HG03064 (cell line): ENCODE results near the gene EHF.

ENCODE experiments used
- ATAC-seq: cut with Tn5 transposase; IDR thresholded peaks from one replicate; pipeline ENCODE4 v1.9.1; 2021; ENCODE audit warnings: low read depth; ENCODE audit not compliant: unreplicated experiment

Gene EHF

DNA sequence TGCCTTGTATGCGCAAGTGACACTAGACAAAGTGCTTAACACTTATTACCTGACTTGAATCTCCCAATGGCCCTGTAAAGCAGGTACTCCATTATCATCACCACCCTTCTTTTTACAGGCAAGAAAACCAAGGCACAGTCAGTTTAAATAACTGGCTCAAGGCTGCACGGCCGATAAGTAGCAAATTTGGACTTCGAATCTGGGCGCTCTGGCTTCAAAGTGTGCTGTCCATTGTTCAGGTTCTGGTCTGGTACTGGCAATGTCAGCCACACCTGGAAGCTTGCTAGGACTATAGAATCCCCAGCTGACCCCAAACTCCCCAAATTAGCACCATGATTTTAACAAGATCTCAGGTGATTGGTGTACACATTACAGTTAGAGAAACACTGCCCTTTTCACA is 19.3 kb upstream of the EHF start:
- no peak for ATAC-seq

- no peak for ATAC-seq
Measured at GRCh38 chr11:34602245-34602644, 18.6 kb upstream of the EHF start.

DNA sequence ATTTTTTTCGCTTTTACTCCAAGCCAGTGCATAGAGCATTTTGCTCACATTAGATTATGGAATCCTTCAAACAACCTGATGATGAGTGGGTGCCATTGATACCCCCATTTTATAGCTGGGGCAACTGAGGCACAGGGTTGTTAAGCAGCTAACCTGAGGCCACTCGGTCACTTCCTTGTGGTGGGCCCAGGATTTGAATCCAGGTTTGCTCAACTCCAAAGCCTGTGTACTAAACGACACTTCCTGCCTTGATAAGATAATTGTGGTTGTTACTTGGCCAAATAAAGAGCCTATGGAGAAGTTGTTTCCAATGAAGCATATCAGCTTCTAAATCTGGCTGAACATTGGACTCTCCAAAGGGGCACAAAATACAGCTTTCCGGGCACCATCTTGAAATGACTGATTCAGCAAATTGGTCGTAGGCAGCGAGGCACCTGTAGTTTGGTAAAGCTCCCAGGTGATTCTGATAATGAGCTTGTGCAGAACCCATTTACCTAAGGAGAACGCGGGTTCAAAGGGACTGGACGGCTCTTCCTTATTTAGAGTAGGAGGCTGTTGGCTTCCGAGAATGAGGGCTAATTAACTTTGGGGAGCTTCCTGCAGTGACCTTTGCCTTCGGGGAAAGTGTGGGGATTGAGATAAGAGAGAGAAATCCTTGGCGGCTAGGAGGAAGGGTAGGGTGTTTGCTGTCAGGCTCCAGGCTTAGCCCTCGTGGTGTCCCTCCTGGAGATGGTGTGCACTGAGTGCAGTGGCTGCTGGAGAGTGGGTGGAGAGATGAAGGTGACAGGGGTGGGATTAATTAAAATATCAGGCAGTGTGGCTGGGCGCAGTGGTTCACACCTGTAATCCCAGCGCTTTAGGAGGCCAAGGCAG is 17.5 kb upstream of the EHF start:
- ATAC-seq, result no peak

DNA sequence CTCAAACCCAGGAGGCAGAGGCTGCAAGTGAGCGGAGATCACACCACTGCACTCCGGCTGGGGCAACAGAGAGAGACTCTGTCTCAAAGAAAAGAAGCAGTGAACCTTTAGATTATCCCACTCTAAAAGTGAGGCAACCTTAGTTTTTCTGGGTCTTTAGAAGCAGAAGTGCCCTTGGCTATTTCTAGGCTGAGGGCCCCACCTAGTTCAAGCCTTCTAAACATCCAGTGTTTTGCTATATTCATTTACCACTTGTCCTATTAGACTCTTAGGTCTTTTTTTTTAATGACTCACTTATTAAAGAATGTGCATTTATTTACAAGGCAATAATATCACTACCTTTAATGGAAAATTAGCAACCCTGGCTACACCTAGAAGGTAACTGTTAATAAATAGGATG is 16.7 kb upstream of the EHF start:
- ATAC-seq, result no peak

DNA sequence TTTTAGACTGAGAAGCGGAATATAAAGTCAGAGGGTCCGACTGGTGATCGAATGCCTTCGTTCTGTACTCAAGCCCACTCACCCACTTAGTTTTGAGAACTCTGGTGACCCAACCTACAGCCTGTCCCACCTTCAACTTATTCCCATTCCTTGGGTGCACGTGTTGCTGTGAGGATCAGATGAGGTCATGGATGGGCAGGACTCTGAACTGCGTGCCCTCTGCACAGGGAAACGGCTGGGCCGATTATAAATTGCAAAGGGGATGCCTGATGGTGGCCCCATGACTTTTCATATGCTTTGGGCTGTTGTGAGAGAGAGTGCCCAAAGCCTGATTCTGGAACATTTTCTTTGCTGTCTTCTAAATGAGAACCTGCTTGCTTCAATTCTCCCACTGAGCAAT is 16.0 kb upstream of the EHF start:
- no peak for ATAC-seq

DNA sequence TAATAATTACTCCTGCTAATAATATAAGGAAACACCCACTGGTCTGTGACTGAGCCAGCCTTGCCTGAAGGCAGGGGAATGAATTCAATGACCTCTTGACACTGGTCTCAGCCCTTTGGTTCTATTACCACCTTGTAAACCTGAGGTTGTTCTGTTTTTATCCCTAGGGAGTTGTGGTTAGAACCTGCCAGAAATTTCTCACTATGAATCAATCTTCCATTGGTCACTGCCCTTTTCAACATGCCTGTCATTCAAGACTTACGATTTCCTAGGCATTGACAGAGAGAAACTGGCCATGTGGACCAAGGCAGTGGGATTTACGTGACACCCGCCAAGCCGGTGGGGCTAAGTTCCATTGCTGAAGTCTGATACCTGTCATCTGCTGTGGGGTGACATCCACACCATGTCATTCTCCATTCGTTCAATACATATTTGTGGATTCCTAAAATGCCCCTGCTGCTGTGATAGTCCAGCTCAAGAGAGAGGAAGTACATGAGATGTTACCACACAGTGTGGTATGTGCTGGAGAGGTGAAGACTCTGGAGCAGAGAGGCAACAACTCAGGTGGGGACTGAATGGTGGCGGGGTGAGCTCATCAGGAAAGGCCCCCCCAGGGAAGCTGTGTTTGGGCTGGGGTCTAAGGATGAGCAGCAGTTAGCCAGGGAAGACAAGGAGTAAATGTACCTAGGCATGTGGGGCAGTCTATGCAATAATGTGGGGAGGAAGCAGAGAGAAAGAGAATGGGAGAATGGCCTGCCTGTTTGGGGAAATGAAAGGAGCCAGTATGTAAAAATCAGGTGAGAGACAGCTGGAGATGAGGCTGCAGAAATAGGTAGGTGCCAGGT is 15.2 kb upstream of the EHF start:
- no peak for ATAC-seq

DNA sequence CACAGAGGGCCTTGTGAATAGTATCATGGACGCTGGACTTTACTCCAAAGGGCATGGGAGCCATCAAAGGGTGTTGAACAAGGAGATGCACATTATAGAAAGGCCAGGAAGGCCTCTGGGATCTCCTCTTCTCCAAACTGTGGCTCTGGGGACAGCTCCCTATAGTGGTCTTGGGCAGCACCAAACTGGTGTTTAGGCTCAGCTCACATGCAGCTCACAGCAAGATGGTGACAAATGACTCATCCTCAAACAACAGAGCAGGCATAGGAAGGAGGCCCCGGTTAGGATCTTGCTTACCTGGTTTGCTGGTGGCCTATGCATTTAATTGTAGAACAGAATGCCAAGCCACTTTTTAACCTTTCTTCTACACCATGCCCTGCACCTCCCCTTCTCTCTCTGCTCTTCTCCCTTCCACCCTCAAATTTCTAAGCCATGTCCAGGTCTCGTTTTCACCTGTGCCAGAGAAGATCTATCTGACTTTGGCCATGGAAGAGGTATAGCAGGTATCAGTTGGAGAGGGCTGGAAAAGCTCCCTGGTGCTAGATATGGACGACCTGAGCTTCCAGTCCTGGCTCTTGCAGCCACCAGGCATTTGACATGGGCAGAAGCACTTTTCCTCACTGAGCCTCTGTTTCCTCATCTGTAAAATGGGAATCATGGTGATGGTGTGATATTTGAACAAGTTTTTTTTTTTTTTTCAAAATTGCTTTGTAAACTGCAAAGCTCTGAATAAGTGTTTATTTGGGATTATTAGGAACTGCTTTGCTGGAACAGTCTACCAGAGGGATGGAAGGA is 14.4 kb upstream of the EHF start:
- no peak for ATAC-seq

GRCh38 chr11:34609187-34609751 is 11.6 kb upstream of the EHF start:
- ATAC-seq, result no peak

DNA sequence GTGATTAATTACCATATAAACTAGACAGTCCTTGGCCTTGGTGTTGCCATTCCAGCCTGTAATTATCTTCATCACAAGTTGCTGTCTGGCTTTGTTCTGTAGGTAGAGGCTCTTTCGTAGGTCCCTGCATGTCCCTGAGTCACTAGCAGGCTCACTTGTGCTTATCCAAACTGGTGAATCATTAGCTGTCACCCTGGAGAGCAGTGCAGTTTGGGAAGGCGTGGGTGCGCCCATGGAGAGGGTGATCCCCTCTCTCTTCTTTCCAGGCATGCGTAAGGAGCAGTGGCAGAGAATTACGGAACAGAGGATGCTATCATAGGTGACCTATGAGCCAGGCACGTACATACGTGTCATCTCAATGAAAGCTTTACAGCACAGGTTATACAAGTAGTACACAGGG is 11.0 kb upstream of the EHF start:
- ATAC-seq, result no peak

GRCh38 chr11:34610324-34611041 is 10.4 kb upstream of the EHF start:
- no peak for ATAC-seq

DNA sequence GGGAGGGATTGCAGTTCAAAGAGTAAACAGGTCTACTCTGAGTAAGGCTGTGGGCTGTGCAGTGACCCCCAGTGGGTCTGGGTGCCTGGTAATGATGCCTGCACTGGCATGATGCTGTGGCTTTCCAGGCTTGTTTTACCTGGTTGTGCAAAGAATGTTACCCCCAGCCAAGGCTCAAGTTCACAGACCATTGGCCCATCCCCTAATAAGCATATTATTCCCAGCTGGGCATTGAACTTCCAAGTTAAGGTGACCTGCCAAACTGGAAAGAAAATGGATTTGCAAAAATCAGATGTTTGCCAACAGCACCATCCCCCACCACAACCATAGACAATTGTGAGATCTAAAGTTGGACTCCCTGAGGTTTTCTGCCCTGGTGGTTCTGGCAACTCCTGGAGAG is 7.9 kb upstream of the EHF start:
- no peak for ATAC-seq

GRCh38 chr11:34613552-34614056 is 7.3 kb upstream of the EHF start:
- ATAC-seq, result no peak

GRCh38 chr11:34614344-34615104 is 6.4 kb upstream of the EHF start:
- peak; percentile 62 for ATAC-seq

- ATAC-seq, result no peak
Measured at GRCh38 chr11:34616086-34616485, 4.8 kb upstream of the EHF start.

- ATAC-seq, result no peak
Measured at GRCh38 chr11:34616830-34617504, 3.9 kb upstream of the EHF start.

DNA sequence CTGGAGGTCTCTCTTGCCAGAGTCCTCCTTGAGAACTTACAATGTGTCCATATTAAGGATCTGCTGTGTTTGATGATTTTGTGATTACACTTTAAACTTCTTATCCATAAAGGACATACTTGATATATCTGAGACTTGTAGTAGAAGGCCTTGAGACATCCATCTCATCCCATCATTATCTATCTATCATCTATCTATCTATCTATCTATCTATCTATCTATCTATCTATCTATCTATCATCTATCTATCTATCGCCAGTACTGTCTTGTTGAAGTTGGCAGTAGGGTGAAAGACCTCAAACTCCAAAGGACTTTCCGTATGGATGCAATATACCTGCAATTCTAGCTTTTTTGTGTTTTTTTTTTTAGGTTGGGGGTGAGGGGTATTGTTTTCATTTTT is 2.5 kb upstream of the EHF start:
- no peak for ATAC-seq

DNA sequence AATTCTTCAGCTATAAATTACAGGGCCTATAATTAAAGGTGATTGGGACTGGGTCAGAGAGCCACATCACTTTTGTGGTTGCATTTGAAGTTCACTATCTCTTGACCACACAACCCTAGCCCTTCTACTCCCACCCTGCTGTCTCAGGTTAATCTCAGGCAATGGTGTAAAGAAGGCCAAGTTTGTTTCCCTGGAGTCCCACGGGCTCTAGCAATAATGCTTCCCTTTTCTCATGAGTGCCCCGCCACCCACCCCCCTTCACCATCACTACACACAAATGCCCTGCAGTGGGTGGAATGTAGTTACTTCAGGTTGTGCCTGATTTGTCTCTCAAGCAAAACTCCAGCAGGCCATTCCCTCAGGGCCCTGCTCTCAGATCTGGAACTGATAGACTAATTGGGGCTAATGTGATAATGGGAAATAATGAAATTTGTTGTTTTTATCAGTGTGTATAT is 1.8 kb upstream of the EHF start:
- no peak for ATAC-seq

DNA sequence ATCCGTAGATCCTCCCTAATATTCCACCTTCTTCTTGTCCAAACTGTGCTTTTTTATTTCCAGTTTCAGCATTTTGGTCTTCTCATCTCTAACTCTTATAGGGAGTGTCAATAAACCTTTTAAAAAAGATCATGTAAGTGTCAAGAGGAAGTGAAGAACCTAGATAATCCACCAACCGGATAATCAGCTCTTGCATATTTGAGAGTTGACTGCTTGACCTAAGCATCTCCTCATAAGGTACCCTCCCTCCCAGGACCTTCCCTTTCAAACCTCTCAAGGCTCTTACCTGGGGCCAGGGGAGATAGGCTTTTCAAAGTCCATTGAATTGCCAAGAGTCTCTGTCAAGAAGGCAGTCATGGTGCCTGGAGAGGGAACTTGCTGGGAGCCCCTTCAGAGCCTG is 691 bp upstream of the EHF start:
- ATAC-seq, result no peak
